ENCODE measurements around the gene SCPEP1.

DNA sequence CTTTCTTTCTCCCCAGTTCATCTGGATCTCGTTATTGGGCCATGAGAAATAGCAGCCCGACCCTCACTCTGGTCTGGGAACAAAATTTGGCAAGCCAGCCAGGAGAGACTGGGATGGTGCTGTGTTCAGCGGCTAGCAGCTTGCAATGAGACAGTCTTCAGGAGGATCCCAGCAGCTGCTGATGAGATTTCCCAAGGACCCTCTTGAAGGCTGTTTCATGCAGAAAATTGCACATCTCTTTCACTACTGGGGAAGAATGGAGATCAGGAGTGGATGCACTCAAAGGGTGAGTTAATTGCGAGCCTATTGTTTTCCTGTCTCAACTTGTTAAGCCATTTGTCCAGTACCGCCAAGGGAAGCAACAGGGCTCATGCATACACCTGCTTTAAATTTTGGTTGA lies 11.6 kb upstream of the SCPEP1 start:
- TF ChIP-seq POLR2AphosphoS5 (IDR thresholded peaks at IDR 0.05) (no peak), RAD21 (conservative IDR thresholded peaks at IDR 0.05) (no peak), EP300 (conservative IDR thresholded peaks at IDR 0.05; ENCODE audit: poor library complexity, severe bottlenecking) (no peak)
- TF ChIP-seq, protein P1, sequence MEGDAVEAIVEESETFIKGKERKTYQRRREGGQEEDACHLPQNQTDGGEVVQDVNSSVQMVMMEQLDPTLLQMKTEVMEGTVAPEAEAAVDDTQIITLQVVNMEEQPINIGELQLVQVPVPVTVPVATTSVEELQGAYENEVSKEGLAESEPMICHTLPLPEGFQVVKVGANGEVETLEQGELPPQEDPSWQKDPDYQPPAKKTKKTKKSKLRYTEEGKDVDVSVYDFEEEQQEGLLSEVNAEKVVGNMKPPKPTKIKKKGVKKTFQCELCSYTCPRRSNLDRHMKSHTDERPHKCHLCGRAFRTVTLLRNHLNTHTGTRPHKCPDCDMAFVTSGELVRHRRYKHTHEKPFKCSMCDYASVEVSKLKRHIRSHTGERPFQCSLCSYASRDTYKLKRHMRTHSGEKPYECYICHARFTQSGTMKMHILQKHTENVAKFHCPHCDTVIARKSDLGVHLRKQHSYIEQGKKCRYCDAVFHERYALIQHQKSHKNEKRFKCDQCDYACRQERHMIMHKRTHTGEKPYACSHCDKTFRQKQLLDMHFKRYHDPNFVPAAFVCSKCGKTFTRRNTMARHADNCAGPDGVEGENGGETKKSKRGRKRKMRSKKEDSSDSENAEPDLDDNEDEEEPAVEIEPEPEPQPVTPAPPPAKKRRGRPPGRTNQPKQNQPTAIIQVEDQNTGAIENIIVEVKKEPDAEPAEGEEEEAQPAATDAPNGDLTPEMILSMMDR (IDR thresholded peaks at IDR 0.05; ENCODE audit: poor library complexity, severe bottlenecking), result no peak
